HG03457 (cell line): Measurements from ENCODE around the gene ADRA2C.
"Not testable (repeated sequence)": the region's sequence is repeated elsewhere in the genome, so short reads cannot be mapped to it uniquely, and the experiment has no call there.

Experiments used
- ATAC-seq: cut with Tn5 transposase; IDR thresholded peaks from one replicate; pipeline ENCODE4 v1.9.1; 2021; ENCODE audit warnings: moderate number of reproducible peaks; ENCODE audit not compliant: unreplicated experiment

Gene ADRA2C

GRCh38 chr4:3810111-3810680 lies 44.0 kb downstream of the ADRA2C start:
- ATAC-seq, result no peak

- no peak for ATAC-seq
Observed at GRCh38 chr4:3810796-3811485, 44.8 kb downstream of the ADRA2C start.

GRCh38 chr4:3811621-3812020 lies 45.4 kb downstream of the ADRA2C start:
- ATAC-seq, result no peak

GRCh38 chr4:3812211-3812934 lies 46.2 kb downstream of the ADRA2C start:
- ATAC-seq, result no peak

GRCh38 chr4:3813151-3814052 lies 47.2 kb downstream of the ADRA2C start:
- no peak for ATAC-seq

GRCh38 chr4:3814053-3814570 lies 47.9 kb downstream of the ADRA2C start:
- no peak for ATAC-seq

GRCh38 chr4:3814838-3815237 lies 48.7 kb downstream of the ADRA2C start:
- ATAC-seq, result not testable (repeated sequence)

- ATAC-seq, result no peak
Observed at GRCh38 chr4:3816256-3816825, 50.2 kb downstream of the ADRA2C start.

GRCh38 chr4:3816983-3817960 lies 51.1 kb downstream of the ADRA2C start:
- no peak for ATAC-seq
